Measurements from ENCODE around the gene SCIN.

SCIN gene

DNA sequence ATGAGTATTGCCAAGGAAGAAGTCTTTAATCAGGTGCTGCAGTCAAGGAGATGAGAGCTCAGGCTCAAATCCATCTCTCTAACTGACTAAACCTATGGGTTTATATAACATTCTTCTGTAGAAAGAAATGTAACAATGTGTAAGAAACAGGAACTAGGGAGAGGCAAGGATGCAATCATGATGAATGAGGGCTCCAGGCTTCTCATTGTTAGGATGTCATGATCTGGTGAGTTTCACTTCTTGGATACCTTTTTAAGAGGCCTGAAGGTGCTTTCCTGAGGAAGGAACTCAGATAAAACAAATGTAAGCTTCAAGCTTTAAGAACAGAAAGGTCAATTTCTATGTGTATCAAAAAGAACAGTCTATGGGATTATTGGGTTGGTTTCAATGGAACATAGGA is 30.8 kb upstream of the SCIN start:
- TF ChIP-seq, protein P1, sequence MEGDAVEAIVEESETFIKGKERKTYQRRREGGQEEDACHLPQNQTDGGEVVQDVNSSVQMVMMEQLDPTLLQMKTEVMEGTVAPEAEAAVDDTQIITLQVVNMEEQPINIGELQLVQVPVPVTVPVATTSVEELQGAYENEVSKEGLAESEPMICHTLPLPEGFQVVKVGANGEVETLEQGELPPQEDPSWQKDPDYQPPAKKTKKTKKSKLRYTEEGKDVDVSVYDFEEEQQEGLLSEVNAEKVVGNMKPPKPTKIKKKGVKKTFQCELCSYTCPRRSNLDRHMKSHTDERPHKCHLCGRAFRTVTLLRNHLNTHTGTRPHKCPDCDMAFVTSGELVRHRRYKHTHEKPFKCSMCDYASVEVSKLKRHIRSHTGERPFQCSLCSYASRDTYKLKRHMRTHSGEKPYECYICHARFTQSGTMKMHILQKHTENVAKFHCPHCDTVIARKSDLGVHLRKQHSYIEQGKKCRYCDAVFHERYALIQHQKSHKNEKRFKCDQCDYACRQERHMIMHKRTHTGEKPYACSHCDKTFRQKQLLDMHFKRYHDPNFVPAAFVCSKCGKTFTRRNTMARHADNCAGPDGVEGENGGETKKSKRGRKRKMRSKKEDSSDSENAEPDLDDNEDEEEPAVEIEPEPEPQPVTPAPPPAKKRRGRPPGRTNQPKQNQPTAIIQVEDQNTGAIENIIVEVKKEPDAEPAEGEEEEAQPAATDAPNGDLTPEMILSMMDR (IDR thresholded peaks at IDR 0.05; ENCODE audit: low read depth, low read length, missing control alignments), result no peak
- H3K4me3 ChIP-seq (ENCODE audit: low read depth, low read length), result no peak overlapping the region
- DNase-seq (ENCODE audit: low read depth), result no peak

DNA sequence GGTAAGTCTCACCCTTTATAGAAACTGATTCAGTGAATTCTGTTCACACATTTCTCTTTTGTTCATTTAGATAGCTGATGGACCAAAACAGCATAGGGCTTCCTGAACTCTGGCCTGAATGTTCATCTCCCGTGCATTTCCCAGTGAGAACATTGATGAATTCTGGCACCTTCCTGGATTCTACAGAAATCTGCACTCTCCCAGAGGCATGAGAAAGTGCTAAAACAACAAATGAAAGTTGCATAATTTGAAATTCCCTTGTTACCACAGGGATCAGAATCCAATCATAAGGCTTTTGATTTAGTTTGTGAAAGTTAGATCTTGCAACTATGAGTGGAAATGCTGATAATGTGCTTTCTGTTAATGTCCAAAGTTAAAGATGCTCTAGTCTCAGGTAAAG is 29.7 kb upstream of the SCIN start:
- TF ChIP-seq, protein P1 (IDR thresholded peaks at IDR 0.05; ENCODE audit: low read depth, low read length, missing control alignments), result no peak
- DNase-seq (ENCODE audit: low read depth), result no peak
- H3K4me3 ChIP-seq (ENCODE audit: low read depth, low read length), result no peak overlapping the region

DNA sequence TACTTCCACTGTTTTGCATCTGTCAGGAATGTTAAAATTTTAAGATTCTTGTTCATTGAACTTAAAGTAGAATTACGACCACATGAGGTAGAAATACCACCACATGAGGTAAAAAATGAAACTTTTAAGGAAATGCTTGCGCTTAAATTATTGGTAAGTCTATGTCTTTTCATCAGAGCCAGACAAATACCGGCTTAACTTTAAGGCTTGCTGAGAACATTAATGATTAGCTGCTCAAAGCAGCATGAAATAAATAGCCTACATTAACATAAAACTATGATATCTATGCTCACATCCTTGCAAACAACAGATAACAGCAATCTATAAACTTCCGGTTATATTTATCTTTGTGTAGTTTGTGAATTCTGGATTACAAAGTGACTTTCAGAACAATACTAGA is 26.9 kb upstream of the SCIN start:
- H3K4me3 ChIP-seq (ENCODE audit: low read depth, low read length), result no peak overlapping the region
- no peak for DNase-seq (ENCODE audit: low read depth)
- TF ChIP-seq, protein P1 (IDR thresholded peaks at IDR 0.05; ENCODE audit: low read depth, low read length, missing control alignments), result no peak

DNA sequence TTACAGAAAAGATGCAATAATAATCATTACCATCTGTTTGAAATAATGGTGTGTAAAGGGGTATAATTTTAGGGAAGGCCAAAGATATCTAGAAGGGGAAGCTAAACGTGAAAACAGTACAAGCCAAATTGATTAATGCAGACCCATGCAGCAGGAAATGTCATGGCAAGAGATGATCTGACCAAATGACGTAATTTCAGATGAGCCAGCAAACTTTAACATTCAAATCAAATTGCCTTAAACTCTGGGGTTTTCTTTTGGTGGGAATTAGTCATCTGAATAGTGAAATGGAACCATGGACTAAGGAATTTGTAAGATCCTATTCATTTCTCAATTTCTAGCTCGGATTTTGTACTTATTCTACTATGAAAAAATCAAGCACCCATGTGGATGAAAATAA is 21.4 kb upstream of the SCIN start:
- TF ChIP-seq, protein P1 (IDR thresholded peaks at IDR 0.05; ENCODE audit: low read depth, low read length, missing control alignments), result no peak
- DNase-seq (ENCODE audit: low read depth), result no peak
- no peak overlapping the region for H3K4me3 ChIP-seq (ENCODE audit: low read depth, low read length)

DNA sequence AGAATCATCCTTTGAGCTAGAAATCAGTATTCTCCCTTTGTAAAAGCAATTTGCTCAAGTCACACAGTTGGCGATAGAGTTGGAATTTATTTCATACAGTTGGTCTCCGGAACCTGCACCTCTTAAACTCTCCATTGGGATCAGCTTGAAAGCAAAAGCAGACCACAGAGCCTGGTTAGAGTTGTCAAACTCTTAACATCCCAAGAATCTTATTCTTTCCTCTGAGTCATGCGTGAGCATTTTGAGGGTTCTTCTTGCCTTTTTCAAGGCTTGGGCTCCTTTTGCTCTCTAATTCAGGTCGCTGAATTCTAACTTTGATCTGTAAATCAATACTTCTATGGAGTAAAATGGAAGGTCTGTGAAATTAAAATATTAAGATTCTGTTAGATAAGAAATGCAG is 19.6 kb upstream of the SCIN start:
- no peak overlapping the region for H3K4me3 ChIP-seq (ENCODE audit: low read depth, low read length)
- no peak for DNase-seq (ENCODE audit: low read depth)
- TF ChIP-seq, protein P1 (IDR thresholded peaks at IDR 0.05; ENCODE audit: low read depth, low read length, missing control alignments), result no peak

DNA sequence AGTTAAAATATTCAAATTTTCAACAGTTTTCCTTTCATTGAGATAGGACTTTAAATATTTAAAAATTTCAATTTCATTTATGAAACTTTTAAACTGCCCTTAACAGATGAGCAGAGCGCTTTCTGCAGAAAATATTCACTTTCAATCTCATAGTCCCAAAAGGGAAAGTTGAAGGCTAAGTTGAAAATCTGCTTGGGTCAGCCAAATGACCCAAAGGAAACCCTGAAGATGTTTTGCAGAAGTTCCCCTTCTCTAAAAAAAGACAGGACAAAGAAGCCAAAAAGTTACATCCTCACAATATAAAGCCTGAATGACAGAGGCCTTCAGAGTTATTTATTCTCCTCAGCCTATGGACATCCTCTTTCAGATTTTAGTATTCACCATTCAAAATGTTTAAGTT is 17.6 kb upstream of the SCIN start:
- TF ChIP-seq, protein P1 (IDR thresholded peaks at IDR 0.05; ENCODE audit: low read depth, low read length, missing control alignments), result no peak
- DNase-seq (ENCODE audit: low read depth), result no peak
- no peak overlapping the region for H3K4me3 ChIP-seq (ENCODE audit: low read depth, low read length)

DNA sequence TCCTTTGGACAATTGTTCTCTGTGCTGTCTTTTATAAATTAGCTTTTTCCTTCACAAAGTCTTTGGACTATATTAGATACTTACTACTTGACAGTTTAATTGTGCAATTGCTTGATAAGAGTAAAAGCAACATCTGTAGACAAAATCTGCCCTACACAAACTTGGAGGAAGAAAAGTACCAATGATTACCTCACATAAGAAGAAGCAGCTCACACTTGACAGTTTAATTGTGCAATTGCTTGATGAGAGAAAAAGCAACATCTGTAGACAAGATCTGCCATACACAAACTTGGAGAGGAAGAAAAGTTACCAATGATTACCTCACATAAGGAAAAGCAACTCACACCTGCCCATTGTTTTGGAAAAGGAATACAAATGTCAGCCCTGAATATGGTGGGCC is 17.1 kb upstream of the SCIN start:
- TF ChIP-seq, protein P1 (IDR thresholded peaks at IDR 0.05; ENCODE audit: low read depth, low read length, missing control alignments), result no peak
- no peak overlapping the region for H3K4me3 ChIP-seq (ENCODE audit: low read depth, low read length)
- DNase-seq (ENCODE audit: low read depth), result no peak
